KG1 (cell line): Measurements from ENCODE around the gene PNMT.
"Not testable (repeated sequence)": the region's sequence is repeated elsewhere in the genome, so short reads cannot be mapped to it uniquely, and the experiment has no call there.

ENCODE experiments used
- DNase-seq: peaks from one replicate; lab custom pipeline; 2025; lab: John Stamatoyannopoulos, UW

PNMT gene

DNA sequence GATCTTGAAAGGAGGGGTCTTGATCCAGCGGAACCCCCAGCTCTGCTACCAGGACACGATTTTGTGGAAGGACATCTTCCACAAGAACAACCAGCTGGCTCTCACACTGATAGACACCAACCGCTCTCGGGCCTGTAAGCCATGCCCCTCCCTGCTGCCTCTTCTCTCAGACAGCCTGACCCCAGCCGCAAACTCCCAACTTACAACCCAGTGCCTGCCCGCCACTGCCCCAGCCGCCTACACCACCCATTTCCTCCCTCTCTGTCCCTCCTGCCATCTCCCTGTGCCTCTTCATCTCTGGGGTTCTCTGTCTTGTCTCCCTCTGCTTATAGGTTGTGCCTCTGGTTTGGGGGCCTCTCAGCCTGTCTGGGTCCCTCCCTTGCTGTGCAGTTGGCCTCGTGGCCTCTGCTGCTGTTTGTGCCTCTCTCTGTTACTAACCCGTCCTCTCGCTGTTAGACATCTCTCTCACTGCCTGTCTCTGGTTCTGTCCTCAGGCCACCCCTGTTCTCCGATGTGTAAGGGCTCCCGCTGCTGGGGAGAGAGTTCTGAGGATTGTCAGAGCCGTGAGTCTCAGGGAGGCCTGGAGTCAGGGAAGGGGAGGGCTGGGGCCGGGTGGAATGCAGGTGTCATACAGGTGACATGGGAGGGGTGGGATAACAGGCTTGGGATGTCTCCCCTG is 41.2 kb downstream of the PNMT start:
- DNase-seq: no peak

- DNase-seq: no peak
These were observed 42.0 kb downstream of the PNMT start for GRCh38 chr17:39709998-39710964.

DNA sequence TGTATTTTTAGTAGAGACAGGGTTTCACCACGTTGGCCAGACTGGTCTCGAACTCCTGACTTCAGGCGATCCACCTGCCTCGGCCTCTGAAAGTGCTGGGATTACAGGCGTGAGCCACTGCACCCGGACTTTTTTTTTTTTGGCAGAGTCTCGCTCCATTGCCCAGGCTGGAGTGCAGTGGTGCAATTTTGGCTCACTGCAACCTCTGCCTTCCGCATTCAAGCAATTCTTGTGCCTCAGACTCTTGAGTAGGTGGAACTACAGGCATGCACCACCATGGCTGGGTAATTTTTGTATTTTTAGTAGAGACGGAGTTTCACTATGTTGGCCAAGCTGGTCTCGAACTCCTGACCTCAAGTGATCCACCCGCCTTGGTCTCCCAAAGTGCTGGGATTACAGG is 42.8 kb downstream of the PNMT start:
- DNase-seq: not testable (repeated sequence)

DNA sequence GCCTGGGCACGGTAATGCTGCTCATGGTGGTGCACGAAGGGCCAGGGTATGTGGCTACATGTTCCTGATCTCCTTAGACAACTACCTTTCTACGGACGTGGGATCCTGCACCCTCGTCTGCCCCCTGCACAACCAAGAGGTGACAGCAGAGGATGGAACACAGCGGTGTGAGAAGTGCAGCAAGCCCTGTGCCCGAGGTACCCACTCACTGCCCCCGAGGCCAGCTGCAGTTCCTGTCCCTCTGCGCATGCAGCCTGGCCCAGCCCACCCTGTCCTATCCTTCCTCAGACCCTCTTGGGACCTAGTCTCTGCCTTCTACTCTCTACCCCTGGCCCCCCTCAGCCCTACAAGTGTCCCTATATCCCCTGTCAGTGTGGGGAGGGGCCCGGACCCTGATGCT is 43.6 kb downstream of the PNMT start:
- DNase-seq: no peak

GRCh38 chr17:39714234-39714633 is 46.0 kb downstream of the PNMT start:
- DNase-seq: no peak

DNA sequence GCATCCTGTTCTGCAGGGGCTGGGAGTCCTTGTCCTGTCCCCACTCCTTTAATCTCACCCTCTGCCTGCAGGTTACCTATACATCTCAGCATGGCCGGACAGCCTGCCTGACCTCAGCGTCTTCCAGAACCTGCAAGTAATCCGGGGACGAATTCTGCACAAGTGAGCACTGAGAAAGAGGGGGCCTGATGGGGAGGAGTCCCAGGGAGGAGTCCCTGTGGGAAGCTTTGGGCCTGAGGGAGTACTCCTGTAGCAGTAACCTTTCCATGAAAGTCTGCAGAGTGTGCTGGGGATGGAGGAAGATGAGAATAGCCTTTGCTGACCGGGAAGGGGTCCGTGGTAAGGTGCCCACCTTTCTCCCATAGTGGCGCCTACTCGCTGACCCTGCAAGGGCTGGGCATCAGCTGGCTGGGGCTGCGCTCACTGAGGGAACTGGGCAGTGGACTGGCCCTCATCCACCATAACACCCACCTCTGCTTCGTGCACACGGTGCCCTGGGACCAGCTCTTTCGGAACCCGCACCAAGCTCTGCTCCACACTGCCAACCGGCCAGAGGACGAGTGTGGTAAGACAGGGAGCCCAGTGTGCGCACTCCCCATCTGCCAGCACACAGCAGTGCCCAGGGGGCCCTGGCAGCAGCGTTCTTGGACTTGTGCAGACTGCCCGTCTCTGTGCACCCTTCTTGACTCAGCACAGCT is 47.3 kb downstream of the PNMT start:
- no peak for DNase-seq

- no peak for DNase-seq
These were observed 48.0 kb downstream of the PNMT start for GRCh38 chr17:39716073-39716818.

DNA sequence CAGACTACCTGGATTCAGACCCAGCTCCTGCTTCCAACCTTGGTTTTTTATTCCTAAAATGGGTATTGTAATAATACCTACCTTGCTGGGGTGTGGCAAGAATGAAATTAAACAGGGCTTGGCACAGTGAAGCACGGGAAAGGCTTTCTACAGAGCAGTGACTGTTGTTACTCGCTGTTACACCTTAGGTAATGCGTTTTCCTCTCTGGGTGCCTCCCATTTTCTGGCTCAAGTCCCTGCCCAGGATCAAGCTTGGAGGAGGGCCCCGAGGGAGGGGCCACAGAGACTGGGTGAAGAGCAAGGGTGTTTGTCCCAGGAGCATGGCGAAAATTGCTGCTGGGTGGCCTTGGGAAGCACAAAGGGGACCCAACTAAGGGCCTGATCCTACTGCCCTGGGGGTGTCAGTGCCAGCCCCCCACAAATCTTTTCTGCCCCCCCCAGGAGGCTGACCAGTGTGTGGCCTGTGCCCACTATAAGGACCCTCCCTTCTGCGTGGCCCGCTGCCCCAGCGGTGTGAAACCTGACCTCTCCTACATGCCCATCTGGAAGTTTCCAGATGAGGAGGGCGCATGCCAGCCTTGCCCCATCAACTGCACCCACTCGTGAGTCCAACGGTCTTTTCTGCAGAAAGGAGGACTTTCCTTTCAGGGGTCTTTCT is 48.8 kb downstream of the PNMT start:
- no peak for DNase-seq

DNA sequence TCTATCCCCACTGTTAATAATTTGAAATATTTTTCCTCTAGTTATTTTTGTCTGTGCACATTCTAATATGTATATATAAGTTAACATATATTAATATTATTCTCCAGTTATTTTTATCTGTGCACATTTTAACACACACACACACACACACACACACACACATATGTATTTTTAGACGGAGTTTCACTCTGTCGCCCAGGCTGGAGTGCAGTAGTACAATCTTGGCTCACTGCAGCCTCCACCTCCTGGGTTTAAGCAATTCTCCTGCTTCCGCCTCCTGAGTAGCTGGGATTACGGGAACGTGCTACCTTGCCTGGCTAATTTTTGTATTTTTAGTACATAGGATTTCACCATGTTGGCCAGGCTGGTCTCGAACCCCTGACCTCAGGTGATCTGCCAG is 49.4 kb downstream of the PNMT start:
- DNase-seq: no peak

- no peak for DNase-seq
These were observed 51.5 kb downstream of the PNMT start for GRCh38 chr17:39719563-39720355.
